PFSK-1 (cell line): Measurements from ENCODE around the gene IGFBP1.

Experiments
- FOXP2 ChIP-seq: optimal IDR thresholded peaks from 2 replicates; pipeline ENCODE3; 2011; ENCODE audit warnings: borderline replicate concordance, control low read depth, inconsistent platforms; ENCODE audit not compliant: insufficient read depth; ENCODE audit errors: extremely low read length, extremely low read depth
- POLR2AphosphoS5 ChIP-seq: IDR thresholded peaks from 2 replicates; pipeline ENCODE4 v1.6.1; 2012; ENCODE audit warnings: low read depth, mild to moderate bottlenecking, control low read depth, low read length, moderate library complexity
- TF ChIP-seq, protein P1 (sequence below), 2 experiments: IDR thresholded peaks; 2 replicates each; pipeline versions ENCODE4 v1.6.1 to v1.8.0; 2011 to 2012; ENCODE audit warnings: low read depth in 2 of 2, low read length in 2 of 2, control low read depth in 1 of 2, inconsistent platforms in 1 of 2, mild to moderate bottlenecking in 1 of 2, moderate library complexity in 1 of 2; ENCODE audit not compliant: insufficient read depth in 1 of 2

GRCh38 chr7:45889367-45890067 lies 1.2 kb downstream of the IGFBP1 start:
- TF ChIP-seq FOXP2 (no peak), POLR2AphosphoS5 (no peak)
- TF ChIP-seq, protein P1, sequence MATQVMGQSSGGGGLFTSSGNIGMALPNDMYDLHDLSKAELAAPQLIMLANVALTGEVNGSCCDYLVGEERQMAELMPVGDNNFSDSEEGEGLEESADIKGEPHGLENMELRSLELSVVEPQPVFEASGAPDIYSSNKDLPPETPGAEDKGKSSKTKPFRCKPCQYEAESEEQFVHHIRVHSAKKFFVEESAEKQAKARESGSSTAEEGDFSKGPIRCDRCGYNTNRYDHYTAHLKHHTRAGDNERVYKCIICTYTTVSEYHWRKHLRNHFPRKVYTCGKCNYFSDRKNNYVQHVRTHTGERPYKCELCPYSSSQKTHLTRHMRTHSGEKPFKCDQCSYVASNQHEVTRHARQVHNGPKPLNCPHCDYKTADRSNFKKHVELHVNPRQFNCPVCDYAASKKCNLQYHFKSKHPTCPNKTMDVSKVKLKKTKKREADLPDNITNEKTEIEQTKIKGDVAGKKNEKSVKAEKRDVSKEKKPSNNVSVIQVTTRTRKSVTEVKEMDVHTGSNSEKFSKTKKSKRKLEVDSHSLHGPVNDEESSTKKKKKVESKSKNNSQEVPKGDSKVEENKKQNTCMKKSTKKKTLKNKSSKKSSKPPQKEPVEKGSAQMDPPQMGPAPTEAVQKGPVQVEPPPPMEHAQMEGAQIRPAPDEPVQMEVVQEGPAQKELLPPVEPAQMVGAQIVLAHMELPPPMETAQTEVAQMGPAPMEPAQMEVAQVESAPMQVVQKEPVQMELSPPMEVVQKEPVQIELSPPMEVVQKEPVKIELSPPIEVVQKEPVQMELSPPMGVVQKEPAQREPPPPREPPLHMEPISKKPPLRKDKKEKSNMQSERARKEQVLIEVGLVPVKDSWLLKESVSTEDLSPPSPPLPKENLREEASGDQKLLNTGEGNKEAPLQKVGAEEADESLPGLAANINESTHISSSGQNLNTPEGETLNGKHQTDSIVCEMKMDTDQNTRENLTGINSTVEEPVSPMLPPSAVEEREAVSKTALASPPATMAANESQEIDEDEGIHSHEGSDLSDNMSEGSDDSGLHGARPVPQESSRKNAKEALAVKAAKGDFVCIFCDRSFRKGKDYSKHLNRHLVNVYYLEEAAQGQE (IDR thresholded peaks at IDR 0.05; ENCODE audit: insufficient read depth in 1 of 2, low read depth in 2 of 2, low read length in 2 of 2) = no peak
